ENCODE measurements around the gene ATG4D.
"Not testable (repeated sequence)": the region's sequence is repeated elsewhere in the genome, so short reads cannot be mapped to it uniquely, and the experiment has no call there.

The ATG4D gene

DNA sequence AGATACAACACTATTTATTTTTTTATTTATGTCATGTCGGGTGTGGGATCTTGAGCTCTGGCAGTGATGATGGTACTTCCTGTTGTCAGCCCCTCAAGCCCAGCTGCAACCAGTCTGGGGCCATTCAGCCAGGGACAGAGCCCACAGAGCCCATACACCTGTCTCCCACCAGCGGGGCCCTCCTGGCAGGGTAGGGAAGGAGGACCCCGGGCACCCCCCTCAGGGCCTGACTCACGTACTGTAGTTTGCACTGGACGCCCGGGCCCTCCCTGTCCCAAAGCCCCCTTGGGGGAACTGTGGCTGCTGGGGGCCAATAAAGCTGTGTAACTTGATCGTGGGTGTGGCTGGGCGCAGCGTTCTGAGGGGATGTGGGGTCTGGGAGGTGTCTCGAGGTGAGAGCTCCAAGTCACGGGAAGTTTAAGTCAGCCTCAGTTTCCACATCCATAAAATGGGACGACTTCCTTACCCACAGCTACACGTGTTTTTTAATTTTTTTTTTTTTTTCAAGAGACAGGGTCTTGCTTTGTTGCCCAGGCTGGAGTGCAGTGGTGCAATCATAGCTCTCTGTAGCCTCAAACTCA, 9.5 kb downstream of the ATG4D start:
- no peak for DNase-seq

DNA sequence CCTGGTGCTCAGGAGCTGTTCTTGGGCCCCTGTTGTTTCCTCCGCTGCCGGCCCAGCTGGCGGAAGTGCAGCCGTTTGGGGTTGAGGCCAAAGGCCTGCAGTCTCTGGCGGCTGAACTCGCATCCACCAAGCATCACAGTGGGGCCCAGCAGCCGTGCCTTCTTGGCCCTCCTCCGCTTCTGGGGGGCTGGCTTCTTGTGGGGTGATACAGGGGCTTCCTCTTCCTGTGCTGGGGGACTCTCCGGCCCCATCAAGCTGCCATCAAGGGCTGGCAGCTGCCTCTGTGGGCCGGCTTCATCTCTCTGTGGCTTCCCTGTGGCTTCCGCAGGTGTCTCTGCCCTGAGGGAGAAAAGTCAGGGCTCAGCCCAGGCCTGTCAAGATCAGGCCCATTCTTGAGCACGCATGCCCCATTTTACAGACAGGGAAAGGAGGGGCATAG, 10.3 kb downstream of the ATG4D start:
- peak; percentile 51 for DNase-seq

DNA sequence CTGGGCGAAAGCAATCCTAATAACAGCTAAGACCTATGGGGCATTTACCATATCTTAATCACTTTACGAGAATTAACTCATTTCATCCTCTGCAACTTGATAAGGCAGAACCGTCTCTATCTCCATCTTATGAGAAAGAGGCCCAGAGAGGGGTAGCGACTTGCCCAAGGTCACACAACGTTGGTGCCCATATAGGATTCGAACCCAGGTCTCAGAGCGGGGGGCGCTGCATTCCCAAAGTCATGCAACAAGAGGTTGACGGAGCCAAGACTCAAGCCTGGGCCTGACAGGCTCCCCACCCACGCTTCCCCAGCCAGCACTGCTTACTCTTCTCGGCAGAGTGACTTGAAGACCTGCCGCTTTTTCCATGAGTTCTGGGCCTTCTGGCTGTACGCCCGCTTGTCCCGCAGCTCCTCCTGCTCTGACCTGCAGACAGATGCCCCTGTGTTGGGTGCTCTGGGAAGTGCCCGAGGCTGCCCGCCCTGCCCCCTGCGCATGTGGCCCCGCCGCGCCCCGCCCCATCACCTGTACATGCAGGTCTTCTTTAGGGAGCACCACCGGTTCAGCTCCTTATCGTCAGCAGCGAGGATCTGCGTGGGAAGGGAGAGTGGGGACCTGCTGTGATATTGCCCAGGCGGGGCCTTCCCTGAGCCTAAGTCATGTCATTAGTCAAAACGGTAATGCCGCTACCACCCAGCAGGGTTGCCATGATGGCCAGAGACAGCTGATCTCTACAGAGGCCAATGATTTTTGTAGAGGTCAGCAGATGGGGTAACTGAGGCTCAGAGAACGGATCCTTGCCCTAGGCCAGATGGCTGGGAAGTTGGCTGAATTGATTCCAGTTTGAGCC, 11.3 kb downstream of the ATG4D start:
- no peak for DNase-seq

DNA sequence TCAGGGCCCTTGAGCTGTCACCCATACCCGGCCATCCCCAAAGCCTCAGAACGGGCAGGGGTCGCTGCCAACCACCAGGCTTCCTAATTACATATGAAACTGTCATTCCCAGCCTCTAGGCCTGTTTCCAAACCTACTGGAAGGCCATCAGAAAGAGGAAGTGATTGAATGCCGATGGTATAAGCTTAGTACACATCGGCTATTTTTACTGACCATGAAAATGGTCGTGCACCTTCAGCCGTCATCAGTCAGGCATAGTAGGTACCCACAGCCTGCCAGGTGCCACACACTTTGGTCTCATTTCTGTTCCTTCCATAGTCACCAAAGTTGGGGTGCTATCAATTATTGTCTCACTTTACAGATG, 11.9 kb downstream of the ATG4D start:
- no peak for DNase-seq

DNA sequence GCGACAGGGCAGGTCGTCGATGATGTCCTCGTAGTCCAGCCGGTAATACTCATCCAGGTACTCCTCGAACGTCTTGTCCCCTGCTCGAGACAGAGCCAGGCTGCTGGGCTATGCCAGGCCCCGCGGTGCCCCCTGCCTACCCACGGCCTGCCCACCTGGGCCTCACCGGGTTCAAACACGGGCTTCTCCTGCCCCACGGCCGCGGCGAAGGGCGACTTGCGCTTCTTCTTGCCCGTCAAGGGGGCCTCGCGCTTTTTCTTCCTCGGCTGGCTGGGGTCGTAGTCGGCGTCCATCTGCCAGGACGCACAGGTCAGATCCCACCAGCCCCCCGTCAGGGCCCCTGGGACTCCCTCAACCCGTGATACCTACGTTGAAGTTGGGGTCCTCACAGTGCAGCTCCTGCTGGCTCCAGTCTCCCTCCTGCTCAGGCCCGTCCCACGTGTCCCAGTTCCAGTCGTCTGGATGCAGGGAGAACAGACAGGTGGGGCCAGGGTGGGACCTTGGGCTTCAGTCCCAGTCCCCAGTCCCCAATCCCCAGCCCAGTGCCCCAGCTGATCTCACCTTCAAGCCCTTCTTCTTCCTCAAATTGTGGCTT, 14.0 kb downstream of the ATG4D start:
- DNase-seq = no peak

DNA sequence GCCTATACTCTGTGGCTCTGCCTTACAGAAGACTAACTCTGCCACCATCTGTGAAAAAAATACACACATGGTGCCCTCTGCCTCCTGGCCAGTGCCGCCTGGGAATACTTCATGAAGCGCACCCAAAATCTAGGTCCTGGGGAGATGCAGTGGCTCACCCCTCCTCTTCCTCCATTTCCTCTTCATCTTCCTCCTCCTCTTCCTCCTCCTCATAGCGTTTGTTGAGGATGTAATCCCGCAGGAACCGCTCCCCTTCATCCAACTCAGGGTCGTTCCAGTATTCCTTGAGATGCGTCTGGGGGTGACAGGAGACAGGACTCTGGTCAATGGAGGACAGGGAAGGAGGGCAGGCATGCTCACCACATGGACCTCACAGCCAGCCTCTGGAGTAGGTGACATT, 16.4 kb downstream of the ATG4D start:
- no peak for DNase-seq

DNA sequence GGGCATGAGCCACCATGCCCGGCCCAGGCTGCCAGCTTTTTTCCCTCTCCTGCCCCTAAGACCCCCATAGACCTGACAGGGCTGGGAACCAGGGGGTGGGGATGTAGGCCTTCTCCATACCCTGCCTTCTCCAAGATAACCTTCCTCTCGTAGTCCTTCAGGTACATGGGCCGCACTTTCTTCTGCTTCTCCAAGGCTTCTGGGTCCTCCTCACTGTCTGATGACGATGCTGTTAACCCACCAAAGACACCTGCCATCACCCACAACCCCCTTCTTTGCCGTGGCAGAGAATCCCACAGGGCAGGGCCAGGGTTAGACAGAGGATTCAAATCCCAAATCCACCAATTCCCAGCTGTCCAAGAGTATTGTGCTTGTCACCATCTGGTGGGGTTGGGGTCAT, 18.9 kb downstream of the ATG4D start:
- DNase-seq = no peak

DNA sequence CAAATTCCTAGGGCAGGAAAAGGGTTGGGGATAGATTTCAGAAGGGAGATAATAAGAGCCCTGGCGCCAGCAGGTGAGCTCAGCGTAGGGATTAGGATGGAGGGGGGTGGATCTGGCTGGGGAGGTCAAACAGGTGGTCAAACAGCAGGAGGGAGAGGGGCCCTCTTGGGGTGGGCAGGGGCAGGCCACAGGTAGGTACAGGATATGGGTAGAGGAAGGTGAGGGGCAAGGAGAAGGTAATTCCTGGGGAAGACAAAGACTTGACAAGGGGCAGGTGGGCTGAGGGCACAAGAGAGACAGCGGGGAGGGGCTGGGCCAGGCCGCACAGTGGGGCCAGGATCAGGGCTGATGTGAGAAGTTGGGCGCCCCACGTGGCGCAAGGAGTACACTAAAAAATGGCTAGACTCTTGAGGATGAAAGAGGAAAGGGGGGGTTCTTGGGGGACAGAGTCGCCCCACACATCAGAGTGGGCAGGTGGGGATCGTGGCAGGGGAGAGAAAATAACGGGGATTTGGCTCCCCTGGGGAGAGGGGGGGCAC, 21.4 kb downstream of the ATG4D start:
- peak; percentile 39 for DNase-seq

DNA sequence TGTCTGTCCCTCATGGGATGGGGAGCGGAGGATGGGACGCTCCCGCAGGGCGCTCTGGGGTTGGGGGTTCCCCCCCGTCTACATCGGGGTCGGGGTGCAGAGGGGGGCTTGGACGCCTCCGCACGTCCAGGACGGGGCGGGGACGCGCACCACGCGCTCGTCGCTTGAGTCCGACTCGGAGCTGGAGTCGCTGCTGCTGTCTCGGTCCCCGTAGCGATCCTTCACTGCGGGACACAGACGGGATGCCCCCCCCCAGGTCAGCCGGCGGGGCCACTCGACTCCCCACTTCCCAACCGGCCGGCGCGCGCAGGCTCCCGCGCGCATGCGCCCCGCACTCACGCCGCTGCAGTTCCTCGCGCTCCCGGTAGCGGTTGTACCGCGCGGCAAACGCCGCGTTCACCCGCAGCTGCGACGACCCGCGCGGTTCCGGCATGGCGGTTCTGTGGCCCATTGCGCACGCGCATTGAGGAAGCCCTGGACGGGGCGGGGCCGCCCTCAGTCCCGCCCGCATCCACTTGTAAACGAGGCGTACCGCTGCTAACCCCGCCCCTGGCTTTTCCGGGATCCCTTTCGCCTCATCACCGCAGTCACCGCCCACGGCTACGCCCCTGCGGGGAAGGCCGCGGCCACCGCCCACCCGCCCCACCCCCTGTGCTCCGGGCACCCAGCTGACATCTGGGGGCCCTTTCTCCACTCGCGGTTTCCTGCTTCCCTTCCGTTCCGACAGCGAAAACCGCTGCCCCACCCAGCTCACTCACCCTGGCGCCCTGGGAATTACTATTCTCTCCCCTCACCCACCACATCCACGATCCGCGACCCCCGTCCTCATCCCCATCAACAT, 22.1 kb downstream of the ATG4D start, which contains the start of gene KRI1:
Gene KRI1, minus strand, starts transcription at position 444 of the 841 bp plus-strand sequence. Its CDS starts 11 bp downstream, at position 433.
- peak; percentile 99 for DNase-seq

DNA sequence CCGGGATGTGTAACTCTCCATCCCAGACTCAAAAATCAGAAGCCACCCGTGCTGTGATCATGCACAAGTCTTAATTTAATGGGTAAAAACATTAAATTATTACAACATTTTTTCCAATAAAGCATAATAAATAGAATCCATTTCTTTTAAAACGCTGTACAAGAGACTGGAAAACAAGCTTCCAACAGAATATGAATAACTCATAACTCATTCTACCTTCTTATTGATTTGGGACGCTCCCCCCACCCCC, 22.6 kb downstream of the ATG4D start:
- no peak for DNase-seq

DNA sequence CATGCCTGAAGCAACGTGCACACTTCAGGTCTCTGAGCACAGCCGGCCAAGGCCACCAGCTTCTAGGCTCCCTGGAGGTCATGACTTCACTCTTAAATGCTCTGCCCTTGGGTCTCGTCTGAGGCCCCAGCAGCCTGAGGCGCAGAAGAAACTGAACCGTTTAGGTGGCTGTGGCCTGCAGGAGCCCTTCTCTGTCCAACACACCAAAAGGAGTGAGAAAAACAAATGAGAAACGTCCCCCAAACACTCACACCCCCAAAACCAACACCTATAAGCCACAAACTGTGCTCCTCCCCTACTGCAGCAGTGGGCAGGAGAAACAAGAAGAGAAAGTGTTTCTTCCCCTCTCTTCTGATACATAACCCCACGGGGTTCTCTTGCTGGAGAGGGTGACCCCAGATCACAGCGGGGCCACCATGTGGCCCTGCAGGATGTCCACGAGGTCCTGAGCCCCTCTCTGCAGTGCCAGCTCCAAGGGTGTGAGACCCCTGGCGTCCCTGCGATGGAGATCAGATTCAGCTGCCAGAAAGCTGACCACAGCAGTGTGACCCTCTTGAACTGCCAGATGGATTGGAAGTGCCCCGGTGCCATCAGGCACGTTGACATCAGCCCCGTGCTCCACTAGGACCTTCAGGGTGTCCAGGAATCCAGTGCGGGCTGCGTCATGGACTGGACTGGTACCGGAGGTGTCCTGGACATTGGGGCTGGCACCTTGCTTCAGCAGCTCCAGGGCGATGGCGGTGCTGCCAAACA, 23.1 kb downstream of the ATG4D start:
- peak; percentile 41 for DNase-seq

DNA sequence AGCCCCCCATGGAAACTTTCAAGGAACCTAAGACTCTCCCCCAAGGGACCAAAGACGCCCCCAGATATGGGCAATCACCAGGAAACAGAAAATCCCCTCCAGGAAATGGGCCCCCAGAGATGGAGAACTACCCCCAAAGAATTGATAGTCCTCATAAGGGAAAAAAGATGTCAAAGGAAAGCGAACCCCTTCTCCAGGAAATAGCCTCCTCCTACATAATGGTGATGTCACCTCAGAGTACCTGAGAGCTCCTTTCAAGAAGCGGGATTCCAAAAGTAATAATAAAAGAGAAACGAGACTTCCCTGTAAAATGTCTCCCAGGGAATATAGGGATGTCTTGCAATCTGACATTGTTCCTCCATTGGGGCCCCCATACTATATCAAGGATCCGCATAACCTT, 24.0 kb downstream of the ATG4D start:
- no peak for DNase-seq

DNA sequence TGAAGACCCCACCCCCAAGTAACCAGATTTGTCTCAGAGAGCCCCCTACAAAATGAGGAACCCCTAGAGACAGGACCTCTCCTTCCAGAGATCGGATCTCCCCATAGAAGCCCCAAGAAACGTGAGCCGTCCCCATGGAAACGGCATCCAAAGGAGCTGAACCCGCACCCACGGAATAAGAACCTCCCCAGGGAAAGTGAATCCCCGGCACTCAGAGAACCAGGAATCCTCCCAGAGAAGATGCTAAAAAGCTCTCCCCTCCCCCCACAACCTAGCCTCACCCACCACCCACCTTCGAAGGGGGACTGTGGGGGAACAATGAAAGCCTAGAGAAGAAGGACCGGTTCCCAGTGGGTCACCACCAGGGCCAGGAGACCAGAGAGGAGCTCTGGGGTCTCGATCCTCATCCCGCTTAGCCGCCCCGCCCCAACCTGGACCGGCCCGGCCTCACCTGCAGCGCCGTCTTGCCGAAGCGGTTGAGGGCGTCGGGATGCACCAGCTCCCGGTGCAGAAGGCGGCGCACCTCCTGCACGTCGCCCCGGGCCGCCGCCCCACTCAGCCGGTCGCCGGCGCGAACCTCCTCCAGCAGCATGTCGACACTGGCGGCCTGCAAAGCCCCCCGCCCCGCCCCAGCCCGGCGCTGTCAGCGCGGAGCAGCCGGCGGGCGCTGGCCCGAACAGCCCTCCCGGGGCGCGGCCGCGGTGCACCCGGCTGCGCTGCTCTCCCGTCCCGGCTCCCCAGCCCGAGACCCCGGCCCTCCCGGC, 24.5 kb downstream of the ATG4D start:
- no peak for DNase-seq

DNA sequence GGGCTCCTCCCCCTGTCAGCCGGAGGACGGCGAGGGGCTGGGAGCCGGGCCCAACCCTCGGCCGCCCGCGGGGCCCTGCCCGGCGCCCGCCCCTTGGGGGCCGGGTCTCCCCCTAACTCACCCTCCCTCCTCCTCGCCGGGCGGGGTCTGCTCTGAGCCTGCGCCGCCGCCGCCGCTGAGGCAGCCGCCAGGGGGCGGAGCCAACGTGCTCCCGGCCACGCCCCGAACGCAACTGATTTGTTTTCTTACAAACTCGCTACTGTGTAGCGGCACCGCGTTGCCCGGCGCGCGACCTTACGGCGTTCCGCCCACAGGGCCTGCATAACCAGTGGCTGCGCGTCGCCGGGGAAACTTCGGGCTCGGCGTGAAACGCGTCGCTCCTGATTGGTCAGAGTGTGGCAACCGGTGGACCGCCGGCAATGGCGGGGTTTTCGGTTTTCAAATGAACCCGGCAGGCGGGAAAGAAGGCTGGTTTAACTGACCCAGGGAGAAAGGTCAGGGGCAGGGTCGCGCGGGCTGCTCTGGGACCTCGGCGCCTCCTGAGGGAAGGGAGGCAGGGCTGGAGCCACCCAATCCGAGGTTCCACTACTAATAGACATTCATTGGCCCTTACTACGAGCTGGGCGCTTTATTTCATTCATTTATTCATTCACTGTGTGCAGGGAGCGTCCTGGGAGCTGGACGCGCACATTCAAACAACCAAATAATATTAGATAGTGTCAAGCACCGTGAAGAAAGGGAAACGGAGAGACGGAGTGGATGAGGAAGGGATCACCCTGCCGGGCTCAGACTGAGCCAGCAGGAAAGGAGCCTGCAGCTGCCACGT, 25.3 kb downstream of the ATG4D start, which contains the start of gene CDKN2D:
Gene CDKN2D, minus strand, starts transcription at position 154 of the 826 bp plus-strand sequence. CDS start 326 bp downstream, outside the sequence.
- DNase-seq = peak; percentile 100

DNA sequence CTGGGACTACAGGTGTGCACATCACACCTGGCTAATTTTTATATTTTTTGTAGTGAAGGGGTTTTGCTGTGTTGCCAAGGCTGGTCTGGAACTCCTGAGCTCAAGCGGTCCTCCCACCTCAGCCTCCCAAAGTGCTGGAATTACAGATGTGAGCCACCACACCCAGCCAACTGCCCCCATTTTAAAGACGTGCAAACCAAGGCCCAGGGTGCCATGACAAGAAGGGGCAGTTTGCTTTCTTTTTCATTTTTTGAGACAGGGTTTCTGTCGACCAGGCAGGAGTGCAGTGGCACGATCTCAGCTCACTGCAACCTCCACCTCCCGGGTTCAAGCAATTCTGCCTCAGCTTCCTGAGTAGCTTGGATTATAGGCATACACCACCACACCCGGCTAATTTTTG, 30.1 kb downstream of the ATG4D start:
- not testable (repeated sequence) for DNase-seq

DNA sequence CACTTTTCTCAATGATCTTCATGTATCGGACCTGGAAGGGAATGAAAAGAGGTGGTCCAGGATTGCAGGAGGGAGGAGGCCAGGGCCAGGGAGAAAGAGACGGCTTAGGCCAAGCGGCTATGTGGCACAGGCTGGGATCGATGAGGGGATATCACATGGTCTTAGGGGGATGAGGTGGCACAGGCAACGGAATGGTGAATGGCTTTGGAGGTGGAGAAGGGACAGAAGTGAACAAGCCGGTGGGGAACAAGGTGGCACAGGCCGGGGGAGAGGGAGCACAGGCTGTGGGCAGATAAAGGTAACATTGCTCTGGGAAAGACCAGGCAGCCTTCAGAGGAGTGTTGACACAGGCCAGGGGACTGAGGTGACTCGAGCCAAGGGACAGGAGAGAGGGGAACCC, 30.8 kb downstream of the ATG4D start:
- DNase-seq = no peak

DNA sequence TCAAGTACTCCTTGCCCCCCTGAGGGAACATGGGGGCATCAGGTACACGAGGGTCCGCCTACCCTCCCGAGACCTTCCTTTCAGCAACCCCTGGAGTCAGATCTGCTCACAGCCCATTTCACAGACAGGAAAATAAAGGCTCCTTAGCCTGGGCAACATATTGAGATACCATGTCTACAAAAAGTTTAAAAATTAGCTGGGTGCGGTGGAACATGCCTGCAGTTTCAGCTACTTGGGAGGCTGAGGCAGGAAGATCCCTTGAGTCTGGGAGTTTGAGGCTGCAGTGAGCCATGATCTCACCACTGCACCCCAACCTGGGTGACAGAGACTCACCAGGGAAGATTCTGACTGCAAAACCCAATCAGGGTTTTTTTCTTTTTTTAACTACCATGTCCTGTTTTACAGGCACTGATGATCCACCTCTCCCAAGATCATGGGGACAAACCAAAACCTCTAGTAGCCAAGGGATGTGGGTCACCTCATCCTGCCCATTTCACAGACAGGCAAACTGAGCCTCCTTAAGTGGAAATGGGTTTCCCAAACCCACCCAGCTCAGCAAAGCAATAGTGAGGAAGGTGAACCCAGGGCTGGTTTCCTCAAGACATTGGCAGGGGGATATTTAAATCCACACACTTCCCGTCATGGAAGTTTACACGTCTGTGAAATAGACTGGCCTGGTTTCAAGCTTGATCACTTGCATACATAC, 31.5 kb downstream of the ATG4D start:
- DNase-seq = no peak

DNA sequence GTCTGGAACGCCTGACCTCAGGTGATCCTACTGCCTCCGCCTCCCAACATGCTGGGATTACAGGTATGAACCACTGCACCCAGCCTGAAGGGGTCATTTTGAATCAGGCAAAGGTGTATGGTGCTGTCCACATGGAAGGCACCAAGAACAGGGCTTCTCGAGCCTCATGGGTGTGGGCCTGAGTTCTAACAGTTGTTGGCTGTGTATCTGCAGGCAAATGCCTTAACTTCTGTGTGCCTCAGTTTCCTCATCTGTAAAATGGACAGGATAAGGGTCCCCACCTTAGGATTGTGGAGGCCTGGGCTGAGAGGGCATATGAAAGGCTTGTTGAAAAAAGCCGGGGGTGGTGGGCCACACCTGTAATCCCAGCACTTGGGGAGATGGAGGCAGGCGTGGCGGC, 34.2 kb downstream of the ATG4D start:
- DNase-seq = no peak

DNA sequence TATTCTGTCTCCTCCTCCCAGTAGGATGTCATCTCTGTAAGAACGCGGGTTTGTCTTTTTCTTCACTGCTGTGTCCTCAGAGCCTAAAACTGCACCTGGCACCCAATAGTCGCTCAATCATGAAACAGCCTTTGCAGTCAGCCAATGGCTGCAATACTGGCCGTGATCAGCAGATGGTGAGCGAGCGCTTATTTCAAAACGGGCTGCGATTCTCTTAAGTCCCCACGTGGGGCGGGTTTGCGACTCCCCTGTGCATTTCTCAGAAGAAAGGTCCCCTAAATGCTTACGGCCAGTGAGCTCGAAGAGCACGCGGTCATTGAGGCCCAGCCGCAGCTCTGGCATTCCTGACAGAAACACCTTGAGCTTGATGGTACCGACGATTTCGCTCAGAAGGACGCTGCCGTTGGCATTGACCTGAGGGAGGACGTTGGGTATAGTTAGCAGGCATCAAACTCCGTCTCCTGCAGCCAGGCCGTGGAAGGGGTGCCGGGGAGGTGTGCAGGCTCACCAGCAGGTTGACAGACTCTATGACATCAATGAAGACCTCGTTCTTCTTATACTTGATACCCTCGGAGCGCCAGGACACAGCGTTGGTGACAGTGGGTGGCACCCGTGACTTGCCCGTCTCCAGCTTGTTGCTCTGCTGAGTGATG, 37.4 kb downstream of the ATG4D start:
- peak; percentile 80 for DNase-seq

Data from activated effector memory CD4-positive, alpha-beta T cell treated with Interleukin-2 at 50 U/mL for 16 hours (primary cell).